BE2C (cell line): ENCODE measurements around the gene KRT84. TPM values are rescaled to one million over a fixed set of nuclear protein-coding genes. Genes with fewer than 3 reads are reported as not detected.

Source experiments
- DNase-seq: peaks from one replicate; pipeline ENCODE4 v3.0.0-alpha.2; 2020
- H3K27me3 ChIP-seq: fragments of 250-450 bp; sonication (Bioruptor Pico); 2 replicates; pipeline ENCODE4 v1.5.1; 2020; ENCODE audit warnings: mild to moderate bottlenecking
- H3K36me3 ChIP-seq: fragments of 250-450 bp; sonication (Bioruptor Pico); 2 replicates; pipeline ENCODE4 v1.5.1; 2020; ENCODE audit warnings: mild to moderate bottlenecking
- H3K4me1 ChIP-seq: fragments of 250-450 bp; sonication (Bioruptor Pico); 2 replicates; pipeline ENCODE4 v1.5.1; 2020
- H3K4me3 ChIP-seq: 2 replicates; pipeline ENCODE4 v1.5.1; 2011; ENCODE audit warnings: low read depth, low read length
- H3K9me3 ChIP-seq: fragments of 250-450 bp; sonication (Bioruptor Pico); 2 replicates; pipeline ENCODE4 v1.5.1; 2020
- CTCF ChIP-seq: IDR thresholded peaks from 2 replicates; pipeline ENCODE4 v1.5.1; 2012; ENCODE audit warnings: mild to moderate bottlenecking, low read depth, low read length
- polyA plus RNA-seq: library from polyadenylated mRNA; unstranded; fragments of >200 nt; gene quantifications from one replicate; pipeline ENCODE4 v1.2.1, GENCODE V29; 2012; ENCODE audit warnings: low read depth, missing spikeins; ENCODE audit not compliant: insufficient read length, insufficient read depth

The KRT84 gene
- polyA plus RNA-seq = not detected

GRCh38 chr12:52385226-52385702 is at the start of gene KRT84:
KRT84 (minus strand) TSS chr12:52385652; CDS start chr12:52385585, 67 bp downstream.
- Histone ChIP-seq H3K36me3 (no peaks in the 10 kb centered on the region), H3K27me3 (peaks cover 28% of the 10 kb centered on the region), H3K4me1 (no peaks in the 10 kb centered on the region), H3K9me3 (no peaks in the 10 kb centered on the region), H3K4me3 (no peak within 1 kb of the TSS)
- no peak for DNase-seq
- no peak for TF ChIP-seq CTCF

GRCh38 chr12:52434760-52435530 is 49.5 kb upstream of the KRT84 start:
- no peak for DNase-seq
- Histone ChIP-seq H3K27me3 (peaks cover 35% of the 10 kb centered on the region), H3K4me3 (no peak overlapping the region), H3K36me3 (no peaks in the 10 kb centered on the region), H3K4me1 (no peaks in the 10 kb centered on the region), H3K9me3 (no peaks in the 10 kb centered on the region)
- no peak for TF ChIP-seq CTCF

GRCh38 chr12:52434081-52434733 is 48.8 kb upstream of the KRT84 start, which contains the start of gene KRT75:
KRT75 (minus strand) TSS chr12:52434371; CDS start chr12:52434304, 67 bp downstream.
- no peak for TF ChIP-seq CTCF
- Histone ChIP-seq H3K27me3 (peaks cover 40% of the 10 kb centered on the region), H3K36me3 (no peaks in the 10 kb centered on the region), H3K4me3 (no peak within 1 kb of the TSS), H3K9me3 (no peaks in the 10 kb centered on the region), H3K4me1 (no peaks in the 10 kb centered on the region)
- no peak for DNase-seq

GRCh38 chr12:52433501-52434080 is 48.1 kb upstream of the KRT84 start:
- no peak for TF ChIP-seq CTCF
- DNase-seq = no peak
- Histone ChIP-seq H3K4me3 (no peak overlapping the region), H3K4me1 (no peaks in the 10 kb centered on the region), H3K9me3 (no peaks in the 10 kb centered on the region), H3K27me3 (peaks cover 40% of the 10 kb centered on the region), H3K36me3 (no peaks in the 10 kb centered on the region)

- Histone ChIP-seq H3K27me3 (peaks cover 40% of the 10 kb centered on the region), H3K4me3 (no peak overlapping the region), H3K36me3 (no peaks in the 10 kb centered on the region), H3K9me3 (no peaks in the 10 kb centered on the region), H3K4me1 (no peaks in the 10 kb centered on the region)
- no peak for DNase-seq
- no peak for TF ChIP-seq CTCF
These were observed 47.2 kb upstream of the KRT84 start for GRCh38 chr12:52432559-52433207.
